Epithelial cell of proximal tubule (primary cell): ENCODE measurements around the gene POLR2A. TPM values are rescaled to one million over a fixed set of nuclear protein-coding genes. Genes with fewer than 3 reads are reported as not detected.

ENCODE experiments used
- DNase-seq: peaks from one replicate; pipeline ENCODE4 v3.0.0-alpha.2; 2011; ENCODE audit warnings: low read depth
- H3K4me3 ChIP-seq: 2 replicates; pipeline ENCODE4 v1.5.1; 2011; ENCODE audit warnings: low read depth, mild to moderate bottlenecking, low read length
- CTCF ChIP-seq: conservative IDR thresholded peaks from 2 replicates; pipeline ENCODE4 v1.5.1; 2012; ENCODE audit warnings: low read depth, mild to moderate bottlenecking, low read length
- total RNA-seq: library from RNA; depleted of rRNA; stranded (reverse); fragments of >200 nt; gene quantifications from 2 replicates; pipeline ENCODE4 v1.2.3, GENCODE V29; 2015

POLR2A gene
- total RNA-seq, 1 donor from 2014 or later, result 30.3 TPM

- peak overlapping the region; percentile 94 for H3K4me3 ChIP-seq
- no peak for TF ChIP-seq CTCF
- no peak for DNase-seq
Measured at GRCh38 chr17:7483255-7484066, 705 bp upstream of the POLR2A start.

GRCh38 chr17:7484919-7485377 is 782 bp downstream of the POLR2A start:
- TF ChIP-seq CTCF, result peak; percentile 13
- DNase-seq, result no peak
- peak overlapping the region; percentile 94 for H3K4me3 ChIP-seq

- H3K4me3 ChIP-seq, result peak overlapping the region; percentile 94
- no peak for TF ChIP-seq CTCF
- no peak for DNase-seq
Measured at GRCh38 chr17:7486181-7486580, 2.0 kb downstream of the POLR2A start.

GRCh38 chr17:7490144-7490543 is 6.0 kb downstream of the POLR2A start:
- H3K4me3 ChIP-seq, result no peak overlapping the region
- no peak for TF ChIP-seq CTCF
- DNase-seq, result no peak

GRCh38 chr17:7491583-7491982 is 7.4 kb downstream of the POLR2A start:
- no peak overlapping the region for H3K4me3 ChIP-seq
- DNase-seq, result no peak
- no peak for TF ChIP-seq CTCF

GRCh38 chr17:7493941-7494340 is 9.8 kb downstream of the POLR2A start:
- DNase-seq, result no peak
- no peak overlapping the region for H3K4me3 ChIP-seq
- no peak for TF ChIP-seq CTCF
